Epidermal melanocyte (primary cell): ENCODE results near the gene UBE2D1.

Experiments
- DNase-seq: peaks from one replicate; pipeline ENCODE4 v3.0.0; 2011; ENCODE audit warnings: low spot score; ENCODE audit not compliant: insufficient read length

Gene UBE2D1

DNA sequence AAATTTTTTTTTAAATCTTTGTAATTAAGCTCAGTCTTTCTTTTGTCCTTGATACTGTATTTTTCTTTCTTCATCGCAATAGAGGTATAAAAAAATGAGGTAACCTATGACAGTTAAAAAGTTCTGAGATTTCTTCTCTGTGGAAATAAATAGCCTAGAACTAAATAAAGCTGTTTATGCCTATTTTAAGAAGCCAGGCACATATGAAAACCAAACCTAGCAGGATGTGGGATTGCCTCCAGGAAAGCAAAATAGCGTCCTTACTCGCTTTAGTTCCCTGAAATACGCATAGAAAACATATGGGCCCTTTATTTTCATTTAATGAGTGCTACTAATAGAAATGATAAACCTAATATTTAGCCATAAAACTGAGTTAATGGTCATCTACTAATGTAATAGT, 6.6 kb downstream of the UBE2D1 start:
- no peak for DNase-seq

GRCh38 chr10:58341947-58342346, 7.1 kb downstream of the UBE2D1 start:
- DNase-seq, result no peak

DNA sequence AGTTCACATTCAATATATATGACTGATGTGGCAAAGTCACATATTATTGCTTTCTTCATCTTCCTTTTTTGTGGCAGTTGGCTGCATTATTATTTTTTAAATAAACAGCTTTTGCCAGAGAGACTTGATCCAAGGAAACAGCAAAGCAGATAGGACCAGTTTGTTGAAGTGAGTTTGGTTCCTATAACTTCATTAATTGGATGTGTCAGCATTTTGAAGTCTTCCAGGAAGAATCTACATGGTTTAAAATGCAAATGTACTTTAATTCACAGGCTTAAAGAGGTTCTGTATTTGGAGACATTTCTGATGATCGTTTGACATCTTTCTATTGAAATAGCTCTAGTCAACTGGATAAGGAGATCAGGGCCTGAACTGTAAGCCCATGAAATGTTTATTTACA, 13.2 kb downstream of the UBE2D1 start:
- DNase-seq, result no peak

GRCh38 chr10:58348571-58349033, 13.8 kb downstream of the UBE2D1 start:
- no peak for DNase-seq

DNA sequence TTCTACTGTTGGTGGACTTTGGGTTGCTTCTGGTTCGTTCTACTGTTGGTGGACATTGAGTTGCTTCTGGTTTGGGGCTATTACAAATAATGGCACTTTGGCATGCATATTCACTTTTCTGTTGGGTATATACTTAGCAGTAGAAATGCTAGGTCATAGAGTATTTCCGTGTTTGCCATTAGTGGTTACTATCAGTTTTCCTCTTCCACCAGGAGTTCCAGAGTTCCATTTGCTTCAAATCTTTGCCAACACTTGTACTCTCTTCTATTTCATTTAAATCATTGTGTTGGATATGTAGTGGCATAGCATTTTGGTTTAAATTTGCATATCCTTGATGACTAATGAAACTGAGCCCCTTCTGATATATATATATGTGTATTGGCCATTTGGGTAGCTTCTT, 15.2 kb downstream of the UBE2D1 start:
- DNase-seq, result no peak

DNA sequence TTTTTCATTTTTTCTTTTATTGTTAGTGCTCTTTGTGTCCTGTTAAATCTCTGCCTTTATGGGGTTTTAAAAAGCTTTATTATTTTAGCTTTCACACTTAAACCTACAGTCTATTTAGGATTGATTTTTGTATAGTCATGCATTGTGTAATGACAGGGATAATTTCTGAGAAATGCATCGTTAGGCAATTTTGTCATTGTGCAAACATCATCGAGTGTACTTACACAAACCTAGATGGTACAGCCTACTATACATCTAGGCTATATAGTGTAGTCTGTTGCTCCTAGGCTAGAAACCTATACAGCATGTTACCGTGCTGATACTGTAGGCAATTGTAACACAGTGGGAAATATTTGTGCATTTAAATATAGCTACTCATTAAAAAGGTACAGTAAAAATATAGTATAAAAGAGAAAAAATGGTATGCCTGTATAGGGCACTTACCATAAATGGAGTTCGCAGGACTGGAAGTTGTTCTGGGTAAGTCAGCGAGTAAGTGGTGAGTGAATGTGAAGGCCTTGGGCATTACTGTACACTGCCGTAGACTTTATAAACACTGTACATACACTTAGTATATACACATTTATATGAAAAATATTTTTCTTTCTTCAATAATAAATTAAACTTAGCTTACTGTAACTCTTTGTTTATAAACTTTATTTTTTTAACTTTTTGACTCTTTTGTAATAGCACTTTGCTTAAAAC, 16.0 kb downstream of the UBE2D1 start:
- no peak for DNase-seq

GRCh38 chr10:58351616-58352578, 17.1 kb downstream of the UBE2D1 start:
- DNase-seq, result no peak

GRCh38 chr10:58352956-58353610, 18.3 kb downstream of the UBE2D1 start:
- DNase-seq, result no peak

DNA sequence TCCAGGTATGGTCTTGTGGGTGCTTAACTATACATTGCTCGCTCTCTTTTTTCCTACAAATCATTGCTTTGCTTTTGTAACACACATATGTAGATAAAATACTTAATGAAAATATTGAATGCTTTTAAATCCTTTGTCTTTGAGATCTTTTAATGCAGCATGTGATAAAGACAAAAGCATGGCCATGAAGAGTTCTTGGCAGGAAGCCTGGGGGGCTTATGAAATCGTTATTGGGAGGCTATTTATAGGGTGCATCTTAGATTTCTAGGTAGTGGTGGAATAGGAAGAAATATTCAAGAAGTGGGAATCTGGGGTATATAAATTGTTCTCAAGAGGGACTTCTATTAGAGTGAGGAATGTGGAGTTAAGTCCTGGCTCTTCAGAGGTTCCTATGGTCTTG, 21.9 kb downstream of the UBE2D1 start:
- no peak for DNase-seq

DNA sequence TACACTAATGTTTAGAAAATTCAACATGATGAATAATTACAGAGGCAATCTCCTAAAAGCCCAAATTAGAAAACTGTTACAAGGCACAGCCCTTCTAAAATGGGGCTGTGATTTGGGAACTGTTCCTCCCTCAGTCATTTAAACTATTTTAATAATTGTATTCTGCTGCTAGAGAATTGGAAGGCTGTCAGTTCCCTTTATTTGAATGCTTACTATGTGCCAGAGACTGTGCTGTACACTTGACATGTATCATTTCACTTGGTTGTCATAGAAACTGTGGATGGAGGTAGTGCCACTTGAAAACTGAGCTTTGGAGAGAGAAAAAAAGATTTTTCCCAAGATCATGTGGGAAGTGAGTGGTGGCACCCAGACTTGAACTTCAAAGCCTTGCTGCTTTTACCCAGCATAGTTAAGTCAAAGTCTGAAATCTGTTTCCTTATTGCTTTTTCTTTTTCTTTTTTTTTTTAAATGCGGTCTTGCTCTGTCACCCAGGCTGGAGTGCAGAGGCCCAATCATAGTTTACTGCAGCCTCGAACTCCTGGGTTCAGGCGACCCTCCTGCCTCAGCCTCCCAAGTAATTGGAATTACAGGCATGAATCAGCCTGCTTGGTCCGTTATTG, 23.6 kb downstream of the UBE2D1 start:
- DNase-seq, result no peak

- no peak for DNase-seq
These were observed 24.1 kb downstream of the UBE2D1 start for GRCh38 chr10:58358947-58359346.

DNA sequence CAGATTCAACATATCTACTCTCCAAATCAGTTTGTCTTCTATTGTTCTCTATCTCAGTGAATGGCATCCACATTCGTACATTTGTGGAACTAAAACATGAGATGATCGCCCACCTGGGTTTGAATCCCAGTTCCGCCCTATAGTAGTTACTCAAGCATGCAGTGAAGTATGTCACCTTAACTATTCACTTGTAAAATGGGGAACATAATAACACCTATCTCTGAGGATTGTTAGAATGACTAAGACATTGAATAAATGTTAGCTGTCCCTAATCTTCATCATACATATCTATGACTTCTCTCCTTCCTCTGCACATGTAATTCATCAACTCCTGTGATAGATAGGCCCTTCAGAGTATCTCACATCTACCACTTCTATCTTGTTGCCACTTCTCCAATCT, 24.7 kb downstream of the UBE2D1 start:
- no peak for DNase-seq

DNA sequence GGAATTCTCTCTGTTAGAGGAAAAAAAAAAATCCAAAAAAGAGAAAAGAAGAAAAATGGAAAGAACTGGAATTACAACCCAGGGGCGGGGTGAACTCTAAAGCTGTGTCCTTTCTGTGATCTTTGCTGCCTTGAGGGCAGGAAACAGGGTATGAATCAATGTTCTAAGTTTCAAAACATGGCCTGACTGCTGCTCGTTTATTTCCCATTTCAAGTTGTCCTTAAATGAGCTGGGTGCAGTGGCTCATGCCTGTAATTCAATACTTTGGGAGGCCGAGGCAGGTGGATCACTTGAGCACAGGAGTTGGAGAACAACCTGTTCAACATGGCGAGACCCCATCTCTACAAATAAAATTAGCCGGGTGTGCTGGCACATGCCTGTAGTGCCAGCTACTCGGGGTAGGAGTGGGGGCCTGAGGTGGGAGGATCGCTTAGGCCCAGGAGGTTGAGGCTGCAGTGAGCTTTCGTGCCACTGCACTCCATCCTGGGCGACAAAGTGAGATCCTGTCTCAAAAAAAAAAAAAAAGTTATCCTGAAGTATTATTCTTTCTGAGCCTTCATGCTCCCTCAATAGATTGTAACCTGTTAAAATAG, 25.7 kb downstream of the UBE2D1 start:
- no peak for DNase-seq

GRCh38 chr10:58361353-58361752, 26.5 kb downstream of the UBE2D1 start:
- no peak for DNase-seq

DNA sequence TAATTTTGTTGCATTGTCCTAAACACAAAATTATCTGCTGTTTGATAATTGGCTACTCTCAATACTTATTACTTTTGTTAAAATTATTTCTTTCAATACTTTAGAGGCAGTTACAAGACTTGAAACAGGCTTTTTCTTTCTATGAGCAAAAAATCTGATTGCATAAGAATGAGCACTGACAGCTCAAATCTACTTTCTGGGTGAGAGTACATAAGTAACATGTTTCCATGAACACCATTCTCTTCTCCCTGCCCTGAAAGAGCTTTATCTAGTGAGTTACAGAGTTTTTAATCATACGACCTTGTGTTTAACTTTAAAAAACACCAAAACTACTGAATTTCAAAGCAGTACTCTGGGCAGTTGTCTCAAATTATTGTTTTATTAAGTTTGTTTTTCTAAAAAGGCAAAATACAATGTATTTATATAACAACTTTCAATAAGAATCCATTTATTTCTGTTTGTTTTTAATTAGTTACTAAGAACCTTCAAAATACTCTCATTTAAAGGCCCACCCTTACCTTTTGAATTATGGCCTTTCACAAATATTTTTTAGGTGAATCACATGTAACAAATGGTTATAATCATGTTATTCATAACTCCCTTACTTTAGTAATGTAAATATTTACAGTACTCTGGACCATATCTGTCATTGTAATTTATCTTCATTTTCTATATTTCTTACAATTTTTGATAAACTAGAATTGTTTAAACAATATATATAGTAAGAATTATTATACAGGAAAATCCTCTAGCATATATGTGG, 27.4 kb downstream of the UBE2D1 start:
- DNase-seq, result no peak

GRCh38 chr10:58367069-58367468, 32.3 kb downstream of the UBE2D1 start:
- no peak for DNase-seq

GRCh38 chr10:58371473-58371872, 36.7 kb downstream of the UBE2D1 start:
- peak; percentile 17 for DNase-seq

- DNase-seq, result no peak
These were observed 38.0 kb downstream of the UBE2D1 start for GRCh38 chr10:58372607-58373441.

DNA sequence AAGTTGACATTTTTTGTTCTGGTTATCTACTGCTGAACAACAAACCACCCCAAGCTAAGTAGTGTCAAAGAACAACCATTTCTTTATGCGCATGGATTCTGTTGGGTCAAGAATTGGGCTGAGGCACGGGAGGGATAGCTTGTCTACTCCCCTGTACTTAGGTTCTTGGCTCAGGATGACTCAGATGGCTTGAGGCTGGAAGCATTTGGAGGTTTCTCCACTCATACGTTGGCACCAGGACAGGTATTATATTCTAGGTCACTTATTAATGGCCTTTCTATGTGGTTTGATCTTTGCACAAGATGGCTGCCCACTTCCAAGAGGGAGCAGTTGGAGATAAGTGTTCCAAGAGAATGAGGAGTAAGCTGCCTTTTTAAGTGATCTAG, 38.6 kb downstream of the UBE2D1 start:
- DNase-seq, result no peak
